SK-N-SH (cell line): ENCODE measurements around the gene RAVER2. TPM values are rescaled to one million over a fixed set of nuclear protein-coding genes. Genes with fewer than 3 reads are reported as not detected.

Experiments
- CTCF ChIA-PET: fragments of 300-600, 350-600 bp; formaldehyde crosslinking; extraction: SDS; loops from one replicate; lab custom pipeline; 2021; lab: Yijun Ruan, JAX
- POLR2A ChIA-PET: fragments of 350-600 bp; sonication (Branson Sonifier 250); formaldehyde crosslinking; extraction: SDS; loops from one replicate; lab custom pipeline; 2020; ENCODE audit warnings: antibody characterized with exemption, inconsistent platforms; lab: Yijun Ruan, JAX
- DNase-seq: peaks from one replicate; pipeline ENCODE4 v3.0.0; 2012
- H2AFZ ChIP-seq: fragments of 200-600 bp; sonication (generic); 2 replicates; pipeline ENCODE4 v1.8.1; 2016; ENCODE audit warnings: antibody characterized with exemption, mild to moderate bottlenecking, low read depth
- H3F3A ChIP-seq: fragments of 200-600 bp; sonication (generic); replicated peaks from 2 replicates; pipeline ENCODE3; 2016; ENCODE audit warnings: antibody characterized with exemption, mild to moderate bottlenecking; ENCODE audit not compliant: insufficient read depth
- H3K27ac ChIP-seq, 2 experiments: fragments of 200-500 bp in 1 of 2; fragments of 200-600 bp in 1 of 2; sonication (Bioruptor generic) in 1 of 2; sonication (generic), shearing (Covaris generic) in 1 of 2; 2 replicates each; pipeline versions ENCODE4 v1.5.1 to v1.6.1; 2014 to 2016; ENCODE audit warnings: low read depth in 2 of 2, inconsistent platforms in 1 of 2, low read length in 1 of 2, mild to moderate bottlenecking in 1 of 2, mixed read lengths in 1 of 2
- H3K27me3 ChIP-seq: fragments of 200-600 bp; sonication (generic), shearing (Covaris generic); 2 replicates; pipeline ENCODE4 v1.6.1; 2016; ENCODE audit warnings: mixed run types; ENCODE audit not compliant: insufficient read depth
- H3K36me3 ChIP-seq, 2 experiments: fragments of 200-500 bp in 1 of 2; fragments of 200-600 bp in 1 of 2; sonication (Bioruptor generic) in 1 of 2; sonication (generic) in 1 of 2; replicated peaks in 1 of 2; 2 replicates each; pipeline versions ENCODE3 to v1.5.1; 2014 to 2016; ENCODE audit warnings: low read length in 1 of 2, mild to moderate bottlenecking in 1 of 2; ENCODE audit not compliant: insufficient read depth in 2 of 2, control insufficient read depth in 1 of 2
- H3K4me1 ChIP-seq, 2 experiments: fragments of 200-500 bp in 1 of 2; fragments of 200-600 bp in 1 of 2; sonication (Bioruptor generic) in 1 of 2; sonication (generic), shearing (Covaris generic) in 1 of 2; 2 replicates each; pipeline versions ENCODE4 v1.5.1 to v1.6.1; 2014 to 2016; ENCODE audit warnings: low read depth in 1 of 2, low read length in 1 of 2, mixed run types in 1 of 2; ENCODE audit not compliant: insufficient read depth in 2 of 2, control insufficient read depth in 1 of 2
- H3K4me2 ChIP-seq: fragments of 200-600 bp; sonication (generic), shearing (Covaris generic); 2 replicates; pipeline ENCODE4 v1.6.1; 2017; ENCODE audit warnings: mixed run types
- H3K4me3 ChIP-seq, 2 experiments: fragments of 200-500 bp in 1 of 2; fragments of 200-600 bp in 1 of 2; sonication (Bioruptor generic) in 1 of 2; sonication (generic), shearing (Covaris generic) in 1 of 2; 2 replicates each; pipeline versions ENCODE4 v1.5.1 to v1.8.1; 2014 to 2016; ENCODE audit warnings: low read depth in 2 of 2, inconsistent platforms in 1 of 2, low read length in 1 of 2, mild to moderate bottlenecking in 1 of 2, mixed read lengths in 1 of 2, moderate library complexity in 1 of 2
- H3K79me2 ChIP-seq: fragments of 200-600 bp; sonication (generic); 2 replicates; pipeline ENCODE4 v1.8.1; 2017; ENCODE audit warnings: mild to moderate bottlenecking; ENCODE audit not compliant: insufficient read depth
- H3K9ac ChIP-seq: fragments of 200-600 bp; sonication (generic); 2 replicates; pipeline ENCODE4 v1.6.1; 2017; ENCODE audit warnings: mixed run types
- H3K9me2 ChIP-seq: fragments of 200-600 bp; sonication (generic); 2 replicates; pipeline ENCODE4 v1.6.1; 2017; ENCODE audit warnings: mixed run types
- H3K9me3 ChIP-seq: fragments of 200-600 bp; sonication (generic); 2 replicates; pipeline ENCODE4 v1.6.1; 2017; ENCODE audit warnings: mixed run types, mild to moderate bottlenecking, moderate library complexity
- H4K20me1 ChIP-seq: fragments of 200-600 bp; sonication (generic); 2 replicates; pipeline ENCODE4 v1.6.1; 2017; ENCODE audit warnings: mild to moderate bottlenecking, mixed run types; ENCODE audit not compliant: insufficient read depth
- MAX ChIP-seq: IDR thresholded peaks from 2 replicates; pipeline ENCODE4 v1.4.0; 2012; ENCODE audit warnings: low read depth
- NFIC ChIP-seq: IDR thresholded peaks from 2 replicates; pipeline ENCODE4 v1.4.0; 2012; ENCODE audit warnings: borderline replicate concordance
- PBX3 ChIP-seq: IDR thresholded peaks from 2 replicates; pipeline ENCODE4; 2012
- POLR2AphosphoS5 ChIP-seq: IDR thresholded peaks from 2 replicates; pipeline ENCODE4 v1.6.1; 2012; ENCODE audit warnings: low read depth, low read length
- RXRA ChIP-seq: IDR thresholded peaks from 2 replicates; pipeline ENCODE4 v1.4.0; 2012; ENCODE audit warnings: low read depth, mild to moderate bottlenecking, borderline replicate concordance
- SIN3A ChIP-seq: IDR thresholded peaks from 2 replicates; pipeline ENCODE4 v1.6.1; 2012; ENCODE audit warnings: low read depth, mild to moderate bottlenecking, low read length, moderate library complexity, borderline replicate concordance
- TAF1 ChIP-seq: IDR thresholded peaks from 2 replicates; pipeline ENCODE4 v1.6.1; 2012; ENCODE audit warnings: low read depth, mild to moderate bottlenecking, low read length, moderate library complexity, borderline replicate concordance
- WGBS: methylation state at CpG from one replicate; pipeline ENCODE4 v1.1.6; 2017; ENCODE audit warnings: low lambda C conversion rate; 5-methylcytosine and 5-hydroxymethylcytosine counted together
- polyA plus RNA-seq, 3 experiments: library from polyadenylated mRNA; depleted of rRNA; stranded (reverse); fragments of >200 nt; gene quantifications; 2 replicates each; pipeline ENCODE4 v1.2.3, GENCODE V29; 2012
- TF ChIP-seq, protein P1 (sequence below): fragments of 200-600 bp; sonication (generic); IDR thresholded peaks from 2 replicates; pipeline ENCODE4 v1.6.1; 2017; ENCODE audit warnings: antibody characterized with exemption, mild to moderate bottlenecking, moderate library complexity
- TF ChIP-seq, protein P2 (sequence below): fragments of 150-350 bp; IDR thresholded peaks from 2 replicates; pipeline ENCODE4 v1.6.1; 2016; ENCODE audit warnings: mild to moderate bottlenecking, low read depth, low read length
- TF ChIP-seq, protein P3 (sequence below): IDR thresholded peaks from 2 replicates; pipeline ENCODE4 v1.4.0; 2012; ENCODE audit warnings: low read depth, borderline replicate concordance

Gene RAVER2
- polyA plus RNA-seq, 1 of the 3 experiments (the other 2 are of a cell fraction), result 7.3 TPM

- CTCF ChIA-PET, result interaction anchor here (1.4 kb wide), 1 partner anchor 12 kb away, joined by 6 read pairs; no protein-coding TSS in a partner anchor
- WGBS, result 98% methylated on average over 3 of the region's 3 CpGs
These were observed 9.3 kb downstream of the RAVER2 start for GRCh38 chr1:64754173-64754572.

More at GRCh38 chr1:64754173-64754572, 9.3 kb downstream of the RAVER2 start:
- Histone ChIP-seq H3K4me1 (peaks cover 0 to 6% of the 10 kb centered on the region in 2 experiments; a peak in 3 of 4 replicates), H3K4me2 (no peak overlapping the region), H2AFZ (no peak overlapping the region), H4K20me1 (no peaks in the 10 kb centered on the region), H3K9ac (no peak overlapping the region), H3K27me3 (no peaks in the 10 kb centered on the region), H3K9me2 (no peaks in the 10 kb centered on the region), H3K4me3 (no peak overlapping the region), H3K27ac (no peak overlapping the region), H3K36me3 (no peaks in the 10 kb centered on the region), H3K9me3 (no peaks in the 10 kb centered on the region), H3F3A (no peaks in the 10 kb centered on the region), H3K79me2 (no peaks in the 10 kb centered on the region)
- POLR2A ChIA-PET, result no interaction called here
- DNase-seq, result no peak
- TF ChIP-seq, protein P1, sequence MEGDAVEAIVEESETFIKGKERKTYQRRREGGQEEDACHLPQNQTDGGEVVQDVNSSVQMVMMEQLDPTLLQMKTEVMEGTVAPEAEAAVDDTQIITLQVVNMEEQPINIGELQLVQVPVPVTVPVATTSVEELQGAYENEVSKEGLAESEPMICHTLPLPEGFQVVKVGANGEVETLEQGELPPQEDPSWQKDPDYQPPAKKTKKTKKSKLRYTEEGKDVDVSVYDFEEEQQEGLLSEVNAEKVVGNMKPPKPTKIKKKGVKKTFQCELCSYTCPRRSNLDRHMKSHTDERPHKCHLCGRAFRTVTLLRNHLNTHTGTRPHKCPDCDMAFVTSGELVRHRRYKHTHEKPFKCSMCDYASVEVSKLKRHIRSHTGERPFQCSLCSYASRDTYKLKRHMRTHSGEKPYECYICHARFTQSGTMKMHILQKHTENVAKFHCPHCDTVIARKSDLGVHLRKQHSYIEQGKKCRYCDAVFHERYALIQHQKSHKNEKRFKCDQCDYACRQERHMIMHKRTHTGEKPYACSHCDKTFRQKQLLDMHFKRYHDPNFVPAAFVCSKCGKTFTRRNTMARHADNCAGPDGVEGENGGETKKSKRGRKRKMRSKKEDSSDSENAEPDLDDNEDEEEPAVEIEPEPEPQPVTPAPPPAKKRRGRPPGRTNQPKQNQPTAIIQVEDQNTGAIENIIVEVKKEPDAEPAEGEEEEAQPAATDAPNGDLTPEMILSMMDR, result no peak
- no peak for TF ChIP-seq NFIC
- TF ChIP-seq RXRA, result no peak
- TF ChIP-seq MAX, result no peak
- TF ChIP-seq, protein P2, sequence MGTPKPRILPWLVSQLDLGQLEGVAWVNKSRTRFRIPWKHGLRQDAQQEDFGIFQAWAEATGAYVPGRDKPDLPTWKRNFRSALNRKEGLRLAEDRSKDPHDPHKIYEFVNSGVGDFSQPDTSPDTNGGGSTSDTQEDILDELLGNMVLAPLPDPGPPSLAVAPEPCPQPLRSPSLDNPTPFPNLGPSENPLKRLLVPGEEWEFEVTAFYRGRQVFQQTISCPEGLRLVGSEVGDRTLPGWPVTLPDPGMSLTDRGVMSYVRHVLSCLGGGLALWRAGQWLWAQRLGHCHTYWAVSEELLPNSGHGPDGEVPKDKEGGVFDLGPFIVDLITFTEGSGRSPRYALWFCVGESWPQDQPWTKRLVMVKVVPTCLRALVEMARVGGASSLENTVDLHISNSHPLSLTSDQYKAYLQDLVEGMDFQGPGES, result no peak
- no peak for TF ChIP-seq SIN3A
- no peak for TF ChIP-seq POLR2AphosphoS5
- TF ChIP-seq PBX3, result no peak
- TF ChIP-seq TAF1, result no peak
- TF ChIP-seq, protein P3, sequence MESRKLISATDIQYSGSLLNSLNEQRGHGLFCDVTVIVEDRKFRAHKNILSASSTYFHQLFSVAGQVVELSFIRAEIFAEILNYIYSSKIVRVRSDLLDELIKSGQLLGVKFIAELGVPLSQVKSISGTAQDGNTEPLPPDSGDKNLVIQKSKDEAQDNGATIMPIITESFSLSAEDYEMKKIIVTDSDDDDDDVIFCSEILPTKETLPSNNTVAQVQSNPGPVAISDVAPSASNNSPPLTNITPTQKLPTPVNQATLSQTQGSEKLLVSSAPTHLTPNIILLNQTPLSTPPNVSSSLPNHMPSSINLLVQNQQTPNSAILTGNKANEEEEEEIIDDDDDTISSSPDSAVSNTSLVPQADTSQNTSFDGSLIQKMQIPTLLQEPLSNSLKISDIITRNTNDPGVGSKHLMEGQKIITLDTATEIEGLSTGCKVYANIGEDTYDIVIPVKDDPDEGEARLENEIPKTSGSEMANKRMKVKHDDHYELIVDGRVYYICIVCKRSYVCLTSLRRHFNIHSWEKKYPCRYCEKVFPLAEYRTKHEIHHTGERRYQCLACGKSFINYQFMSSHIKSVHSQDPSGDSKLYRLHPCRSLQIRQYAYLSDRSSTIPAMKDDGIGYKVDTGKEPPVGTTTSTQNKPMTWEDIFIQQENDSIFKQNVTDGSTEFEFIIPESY, result no peak
